Peyer's patch (tissue), 4 donors: ENCODE measurements around the gene RPL13A. TPM values are rescaled to one million over a fixed set of nuclear protein-coding genes. Genes with fewer than 3 reads are reported as not detected.

Experiments
- DNase-seq, 3 donors: peaks; one replicate each; pipeline ENCODE4 v3.0.0-alpha.2; 2017 to 2019
- H3K27ac ChIP-seq, 4 donors: fragments of 200-600 bp; sonication (generic); one replicate each; pipeline ENCODE4 v1.5.1; 2016 to 2019
- H3K27me3 ChIP-seq, 2 donors: fragments of 200-600 bp; sonication (generic); one replicate each; pipeline ENCODE4 v1.5.1; 2019
- H3K36me3 ChIP-seq, 3 donors: fragments of 200-600 bp; sonication (generic); one replicate each; pipeline ENCODE4 v1.5.1; 2016 to 2019
- H3K4me1 ChIP-seq, 4 donors: fragments of 200-600 bp; sonication (generic); one replicate each; pipeline ENCODE4 v1.5.1; 2016 to 2019
- H3K4me3 ChIP-seq, 4 donors: fragments of 200-600 bp; sonication (generic); 1 replicate in 3 of 4; 2 replicates in 1 of 4; pipeline ENCODE4 v1.5.1; 2016 to 2019; ENCODE audit warnings: mild to moderate bottlenecking in 1 of 4
- H3K9me3 ChIP-seq, 4 donors: fragments of 200-600 bp; sonication (generic); one replicate each; pipeline ENCODE4 v1.5.1; 2016 to 2019; ENCODE audit warnings: mild to moderate bottlenecking in 1 of 4
- POLR2A ChIP-seq, 2 donors: fragments of 450-650 bp; IDR thresholded peaks; one replicate each; pipeline ENCODE4 v1.5.1; 2017; ENCODE audit warnings: antibody characterized with exemption in 2 of 2, mild to moderate bottlenecking in 2 of 2, moderate library complexity in 2 of 2
- total RNA-seq, 4 donors: library from RNA; depleted of rRNA; stranded (reverse); fragments of >200 nt; gene quantifications; one replicate each; pipeline ENCODE4 v1.1.0, GENCODE V29; 2016
- TF ChIP-seq, protein P1 (sequence below), 6 experiments: fragments of 450-650 bp in 4 of 6; fragments of 200-600 bp in 2 of 6; sonication (generic) in 1 of 6; IDR thresholded peaks; one replicate each; pipeline ENCODE4 v1.5.1; 2017 to 2019; ENCODE audit warnings: antibody characterized with exemption in 6 of 6, mild to moderate bottlenecking in 3 of 6, moderate library complexity in 1 of 6

RPL13A gene
- total RNA-seq, 4 donors from 2014 or later, result 1,523 to 3,539 (median 1,798) TPM

DNA sequence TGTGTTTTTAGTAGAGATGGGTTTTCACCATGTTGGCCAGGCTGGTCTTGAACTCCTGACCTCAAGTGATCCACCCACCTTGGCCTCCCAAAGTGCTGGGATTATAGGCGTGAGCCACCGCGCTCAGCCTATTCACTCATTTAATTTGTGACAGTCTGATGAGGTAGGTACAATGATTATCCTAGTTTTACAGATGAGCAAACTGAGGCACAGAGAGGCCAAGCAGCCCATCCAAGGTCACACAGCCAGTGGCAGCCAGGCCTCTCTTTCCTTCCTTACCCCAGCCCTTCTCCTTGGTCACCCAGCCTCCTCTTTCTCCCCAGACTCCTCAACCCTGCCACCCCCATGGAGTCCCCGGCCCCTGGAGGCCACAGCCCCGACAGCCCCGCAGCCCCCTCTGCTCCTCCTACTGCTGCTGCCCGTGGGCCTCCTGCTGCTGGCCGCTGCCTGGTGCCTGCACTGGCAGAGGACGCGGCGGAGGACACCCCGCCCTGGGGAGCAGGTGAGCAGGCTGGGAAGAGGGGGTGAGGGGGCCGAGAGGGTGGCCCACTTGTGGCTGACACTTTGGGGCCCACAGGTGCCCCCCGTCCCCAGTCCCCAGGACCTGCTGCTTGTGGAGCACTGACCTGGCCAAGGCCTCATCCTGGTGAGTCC is 7.3 kb upstream of the RPL13A start:
- H3K4me3 ChIP-seq, result no peak overlapping the region
- H3K4me1 ChIP-seq, result peaks cover 0 to 3% (median 0%) of the 10 kb centered on the region in 4 donors
- TF ChIP-seq, protein P1, sequence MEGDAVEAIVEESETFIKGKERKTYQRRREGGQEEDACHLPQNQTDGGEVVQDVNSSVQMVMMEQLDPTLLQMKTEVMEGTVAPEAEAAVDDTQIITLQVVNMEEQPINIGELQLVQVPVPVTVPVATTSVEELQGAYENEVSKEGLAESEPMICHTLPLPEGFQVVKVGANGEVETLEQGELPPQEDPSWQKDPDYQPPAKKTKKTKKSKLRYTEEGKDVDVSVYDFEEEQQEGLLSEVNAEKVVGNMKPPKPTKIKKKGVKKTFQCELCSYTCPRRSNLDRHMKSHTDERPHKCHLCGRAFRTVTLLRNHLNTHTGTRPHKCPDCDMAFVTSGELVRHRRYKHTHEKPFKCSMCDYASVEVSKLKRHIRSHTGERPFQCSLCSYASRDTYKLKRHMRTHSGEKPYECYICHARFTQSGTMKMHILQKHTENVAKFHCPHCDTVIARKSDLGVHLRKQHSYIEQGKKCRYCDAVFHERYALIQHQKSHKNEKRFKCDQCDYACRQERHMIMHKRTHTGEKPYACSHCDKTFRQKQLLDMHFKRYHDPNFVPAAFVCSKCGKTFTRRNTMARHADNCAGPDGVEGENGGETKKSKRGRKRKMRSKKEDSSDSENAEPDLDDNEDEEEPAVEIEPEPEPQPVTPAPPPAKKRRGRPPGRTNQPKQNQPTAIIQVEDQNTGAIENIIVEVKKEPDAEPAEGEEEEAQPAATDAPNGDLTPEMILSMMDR (IDR thresholded peaks at IDR 0.05), result no peak
- no peak for TF ChIP-seq POLR2A (IDR thresholded peaks at IDR 0.05)
- H3K27me3 ChIP-seq, result no peaks in the 10 kb centered on the region
- no peaks in the 10 kb centered on the region for H3K36me3 ChIP-seq
- no peak for DNase-seq
- H3K27ac ChIP-seq, result no peak overlapping the region
- no peaks in the 10 kb centered on the region for H3K9me3 ChIP-seq

DNA sequence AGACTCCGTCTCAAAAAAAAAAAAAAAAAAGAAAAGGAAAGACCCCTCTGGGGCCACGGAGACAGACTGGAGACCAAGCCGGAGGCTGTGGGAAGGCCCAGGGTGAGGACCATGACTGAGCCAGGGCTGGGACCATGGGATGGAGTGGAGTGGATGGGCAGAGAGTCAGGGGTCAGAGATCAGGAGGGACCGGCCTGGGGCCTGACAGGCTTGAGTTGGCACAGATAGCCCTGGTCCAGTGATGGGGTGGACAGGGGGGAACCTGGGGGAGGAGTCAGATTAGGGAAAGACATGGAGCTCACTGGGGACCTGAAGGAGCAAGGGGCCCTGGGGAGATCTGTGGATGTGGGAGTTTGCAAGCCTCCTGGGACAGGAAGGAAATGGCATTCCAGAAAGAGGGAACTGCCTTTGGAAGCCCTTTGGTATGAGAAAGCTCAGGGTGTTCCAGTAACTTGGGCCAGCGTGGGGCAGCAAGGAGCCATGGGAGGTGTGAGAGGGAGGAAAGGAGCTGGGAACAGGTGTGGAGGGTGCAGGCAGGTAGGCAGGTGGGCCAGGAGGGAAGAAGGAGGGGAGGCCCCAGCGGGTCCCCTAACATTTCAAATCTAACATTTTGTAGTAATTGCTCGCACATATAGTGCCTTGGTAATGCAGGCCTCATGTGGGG is 6.3 kb upstream of the RPL13A start:
- no peaks in the 10 kb centered on the region for H3K27me3 ChIP-seq
- H3K4me1 ChIP-seq, result no peaks in the 10 kb centered on the region
- DNase-seq, result no peak
- no peaks in the 10 kb centered on the region for H3K9me3 ChIP-seq
- no peaks in the 10 kb centered on the region for H3K36me3 ChIP-seq
- TF ChIP-seq, protein P1 (IDR thresholded peaks at IDR 0.05), result no peak
- TF ChIP-seq POLR2A (IDR thresholded peaks at IDR 0.05), result no peak
- no peak overlapping the region for H3K4me3 ChIP-seq
- H3K27ac ChIP-seq, result no peak overlapping the region

DNA sequence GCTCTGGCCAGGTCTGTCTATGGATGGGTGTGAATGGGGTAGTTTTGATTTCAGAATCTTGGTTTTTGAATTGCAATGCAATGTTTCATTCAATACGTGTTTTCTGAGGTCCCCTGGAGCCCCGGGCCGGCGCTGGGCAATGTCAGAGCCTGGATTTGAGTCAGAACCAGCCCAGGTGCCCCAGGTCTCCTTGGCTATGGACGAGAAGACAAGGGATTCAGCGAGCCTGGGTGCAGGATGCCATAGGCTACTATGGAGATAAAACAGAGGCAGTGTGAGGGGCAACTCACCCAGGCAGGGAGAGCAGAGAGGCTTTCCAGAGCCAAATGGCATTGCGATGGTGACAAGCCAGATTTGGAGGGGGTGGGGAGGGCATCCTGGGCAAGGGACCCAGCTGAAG is 1.2 kb upstream of the RPL13A start:
- H3K27ac ChIP-seq, result peak overlapping the region in 1 of 4 donors; percentile 94
- H3K9me3 ChIP-seq, result no peaks in the 10 kb centered on the region
- H3K4me1 ChIP-seq, result peaks cover 0 to 26% (median 19%) of the 10 kb centered on the region in 4 donors
- H3K36me3 ChIP-seq, result peaks cover 0 to 20% (median 0%) of the 10 kb centered on the region in 3 donors
- no peak for DNase-seq
- no peak overlapping the region for H3K4me3 ChIP-seq
- TF ChIP-seq, protein P1 (IDR thresholded peaks at IDR 0.05), result no peak
- no peak for TF ChIP-seq POLR2A (IDR thresholded peaks at IDR 0.05)
- no peaks in the 10 kb centered on the region for H3K27me3 ChIP-seq

DNA sequence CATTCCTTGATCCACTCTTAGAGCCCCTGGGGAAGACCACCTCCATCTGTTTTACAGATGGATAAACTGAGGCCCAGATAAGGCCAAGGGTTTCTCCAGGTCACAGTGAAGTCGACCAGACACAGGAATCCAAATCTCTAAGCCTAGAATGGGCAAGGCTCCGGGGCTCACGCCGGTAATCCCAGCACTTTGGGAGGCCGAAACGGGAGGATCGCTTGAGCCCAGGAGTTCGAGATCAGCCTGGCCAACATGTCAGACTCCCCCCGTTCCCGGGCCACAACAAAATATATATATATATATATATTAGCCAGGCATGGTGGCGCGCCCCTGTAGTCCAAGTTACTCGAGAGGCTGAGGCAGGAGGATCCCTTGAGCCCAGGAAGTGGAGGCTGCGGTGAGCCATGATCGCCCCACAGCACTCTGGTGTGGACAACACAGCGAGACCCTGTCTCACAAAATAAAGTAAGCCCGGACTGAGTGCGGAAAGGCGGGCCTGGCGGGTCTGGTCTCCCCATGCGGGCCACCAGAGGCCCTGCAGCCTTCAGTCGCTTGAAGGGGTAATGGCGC is 615 bp upstream of the RPL13A start:
- peaks cover 0 to 26% (median 0%) of the 10 kb centered on the region in 3 donors for H3K36me3 ChIP-seq
- no peaks in the 10 kb centered on the region for H3K9me3 ChIP-seq
- TF ChIP-seq POLR2A (IDR thresholded peaks at IDR 0.05), result no peak
- TF ChIP-seq, protein P1 (IDR thresholded peaks at IDR 0.05), result peak in 3 of 6 experiments; percentile 11 to 22 (median 18)
- H3K27me3 ChIP-seq, result no peaks in the 10 kb centered on the region
- peaks cover 0 to 26% (median 19%) of the 10 kb centered on the region in 4 donors for H3K4me1 ChIP-seq
- H3K27ac ChIP-seq, result peak overlapping the region; percentile 55 to 94 (median 74)
- H3K4me3 ChIP-seq, result peak overlapping the region in 3 of 4 donors; percentile 25 to 95 (median 41)
- DNase-seq, result no peak

DNA sequence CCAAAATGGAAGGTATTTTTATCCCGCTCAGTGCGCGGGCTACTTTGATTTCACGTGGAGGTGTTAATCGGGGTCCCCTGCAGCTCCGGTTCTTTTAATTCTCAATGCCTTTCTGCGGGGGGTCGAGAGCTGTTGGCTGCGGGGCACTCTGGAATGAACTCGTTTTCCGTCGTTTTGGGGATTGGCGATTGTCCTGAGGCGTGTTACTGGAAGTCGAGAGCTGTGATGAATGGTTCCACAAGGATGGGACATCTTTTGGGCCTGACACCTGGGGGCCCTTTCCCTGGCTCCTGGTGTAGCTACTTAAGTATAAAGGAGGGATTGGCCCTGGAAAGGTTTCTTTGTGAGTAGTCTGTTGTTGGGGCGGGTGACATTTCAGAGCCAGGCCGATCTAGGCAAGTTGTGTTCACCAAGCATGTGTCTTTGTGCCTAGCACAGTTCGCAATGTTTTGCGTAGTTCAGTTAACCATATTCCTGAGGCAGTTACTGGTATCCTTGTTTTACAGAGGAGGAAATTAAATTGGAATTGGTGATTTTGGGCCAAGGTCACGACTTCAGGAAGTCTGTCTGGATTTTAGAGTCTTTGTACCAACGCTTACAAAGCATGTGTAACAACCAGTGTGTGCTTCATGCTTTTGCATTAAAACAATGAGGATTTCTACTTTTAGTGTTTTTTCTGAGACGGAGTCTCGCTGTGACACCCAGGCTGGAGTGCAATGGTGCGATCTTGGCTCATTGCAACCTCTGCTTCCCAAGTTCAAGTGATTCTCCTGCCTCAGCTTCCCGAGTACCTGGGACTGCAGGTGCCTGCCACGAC is 846 bp downstream of the RPL13A start:
- no peaks in the 10 kb centered on the region for H3K27me3 ChIP-seq
- H3K4me3 ChIP-seq, result peak overlapping the region; percentile 94 to 99 (median 96)
- no peak for DNase-seq
- TF ChIP-seq, protein P1 (IDR thresholded peaks at IDR 0.05), result no peak
- no peak for TF ChIP-seq POLR2A (IDR thresholded peaks at IDR 0.05)
- H3K27ac ChIP-seq, result peak overlapping the region; percentile 92 to 95 (median 94)
- H3K36me3 ChIP-seq, result peaks cover 0 to 37% (median 0%) of the 10 kb centered on the region in 3 donors
- peaks cover 0 to 26% (median 19%) of the 10 kb centered on the region in 4 donors for H3K4me1 ChIP-seq
- no peaks in the 10 kb centered on the region for H3K9me3 ChIP-seq
